ENCODE measurements around the gene PLTP.

PLTP gene

DNA sequence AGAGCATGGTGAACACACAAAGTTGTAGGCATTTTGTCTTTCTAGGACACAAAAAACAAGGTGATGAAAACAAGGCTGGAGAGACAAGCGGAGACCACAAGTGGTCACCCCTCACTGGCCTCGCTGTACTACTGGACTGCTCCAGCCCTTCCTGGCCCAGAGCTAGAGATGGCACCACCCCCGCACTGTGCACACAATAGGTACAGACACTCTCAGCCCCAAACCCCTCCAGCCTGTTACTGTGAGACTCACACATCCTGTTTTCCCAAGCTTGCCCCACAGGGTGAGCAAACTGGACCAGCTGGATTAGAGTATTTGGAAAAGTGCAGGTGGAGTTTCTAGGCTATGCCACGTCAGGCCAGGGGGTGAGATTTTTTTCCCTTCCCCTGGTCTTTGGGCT, 39.3 kb downstream of the PLTP start:
- Histone ChIP-seq H3K36me3 (ENCODE audit: low read depth) (no peaks in the 10 kb centered on the region), H3K27ac (ENCODE audit: poor library complexity, severe bottlenecking) (no peak overlapping the region)

DNA sequence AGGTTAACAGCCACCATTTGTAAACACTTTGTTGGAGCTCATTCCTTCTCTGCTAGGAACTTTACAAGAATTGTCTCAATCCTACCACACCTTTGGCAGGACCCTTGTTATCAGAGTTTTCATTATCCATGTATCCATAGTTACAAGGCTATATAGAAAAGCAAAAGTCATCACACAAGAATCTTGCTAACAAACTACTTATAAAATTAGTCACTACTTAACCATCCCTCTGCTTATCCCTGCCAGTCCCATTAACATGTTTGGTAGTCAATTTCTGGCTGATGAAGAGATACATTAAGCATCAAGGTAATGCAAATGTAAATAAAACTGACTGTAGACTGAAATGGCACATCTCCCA, 44.2 kb downstream of the PLTP start:
- H3K9me3 ChIP-seq (ENCODE audit: severe bottlenecking), result no peaks in the 10 kb centered on the region
- H3K4me3 ChIP-seq (ENCODE audit: severe bottlenecking), result no peak overlapping the region
- H3K36me3 ChIP-seq (ENCODE audit: low read depth), result no peaks in the 10 kb centered on the region
- peaks cover 11% of the 10 kb centered on the region for H3K4me1 ChIP-seq (ENCODE audit: insufficient read depth, poor library complexity, severe bottlenecking)
- peak overlapping the region; percentile 68 for H3K27ac ChIP-seq (ENCODE audit: poor library complexity, severe bottlenecking)
- TF ChIP-seq, protein P1, sequence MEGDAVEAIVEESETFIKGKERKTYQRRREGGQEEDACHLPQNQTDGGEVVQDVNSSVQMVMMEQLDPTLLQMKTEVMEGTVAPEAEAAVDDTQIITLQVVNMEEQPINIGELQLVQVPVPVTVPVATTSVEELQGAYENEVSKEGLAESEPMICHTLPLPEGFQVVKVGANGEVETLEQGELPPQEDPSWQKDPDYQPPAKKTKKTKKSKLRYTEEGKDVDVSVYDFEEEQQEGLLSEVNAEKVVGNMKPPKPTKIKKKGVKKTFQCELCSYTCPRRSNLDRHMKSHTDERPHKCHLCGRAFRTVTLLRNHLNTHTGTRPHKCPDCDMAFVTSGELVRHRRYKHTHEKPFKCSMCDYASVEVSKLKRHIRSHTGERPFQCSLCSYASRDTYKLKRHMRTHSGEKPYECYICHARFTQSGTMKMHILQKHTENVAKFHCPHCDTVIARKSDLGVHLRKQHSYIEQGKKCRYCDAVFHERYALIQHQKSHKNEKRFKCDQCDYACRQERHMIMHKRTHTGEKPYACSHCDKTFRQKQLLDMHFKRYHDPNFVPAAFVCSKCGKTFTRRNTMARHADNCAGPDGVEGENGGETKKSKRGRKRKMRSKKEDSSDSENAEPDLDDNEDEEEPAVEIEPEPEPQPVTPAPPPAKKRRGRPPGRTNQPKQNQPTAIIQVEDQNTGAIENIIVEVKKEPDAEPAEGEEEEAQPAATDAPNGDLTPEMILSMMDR (IDR thresholded peaks at IDR 0.05; ENCODE audit: poor library complexity, severe bottlenecking), result no peak
- no peaks in the 10 kb centered on the region for H3K27me3 ChIP-seq (ENCODE audit: insufficient read depth, poor library complexity, severe bottlenecking)
- no peak for DNase-seq (ENCODE audit: low spot score)
- ATAC-seq (ENCODE audit: low read depth), result peak; percentile 95

More for the DNA sequence above, 39.3 kb downstream of the PLTP start:
- H3K4me1 ChIP-seq (ENCODE audit: insufficient read depth, poor library complexity, severe bottlenecking), result peaks cover 6% of the 10 kb centered on the region
- H3K9me3 ChIP-seq (ENCODE audit: severe bottlenecking), result no peaks in the 10 kb centered on the region
- no peaks in the 10 kb centered on the region for H3K27me3 ChIP-seq (ENCODE audit: insufficient read depth, poor library complexity, severe bottlenecking)
- H3K4me3 ChIP-seq (ENCODE audit: severe bottlenecking), result no peak overlapping the region
- TF ChIP-seq, protein P1 (IDR thresholded peaks at IDR 0.05; ENCODE audit: poor library complexity, severe bottlenecking), result no peak
- ATAC-seq (ENCODE audit: low read depth) (no peak), DNase-seq (ENCODE audit: low spot score) (peak; percentile 80)

DNA sequence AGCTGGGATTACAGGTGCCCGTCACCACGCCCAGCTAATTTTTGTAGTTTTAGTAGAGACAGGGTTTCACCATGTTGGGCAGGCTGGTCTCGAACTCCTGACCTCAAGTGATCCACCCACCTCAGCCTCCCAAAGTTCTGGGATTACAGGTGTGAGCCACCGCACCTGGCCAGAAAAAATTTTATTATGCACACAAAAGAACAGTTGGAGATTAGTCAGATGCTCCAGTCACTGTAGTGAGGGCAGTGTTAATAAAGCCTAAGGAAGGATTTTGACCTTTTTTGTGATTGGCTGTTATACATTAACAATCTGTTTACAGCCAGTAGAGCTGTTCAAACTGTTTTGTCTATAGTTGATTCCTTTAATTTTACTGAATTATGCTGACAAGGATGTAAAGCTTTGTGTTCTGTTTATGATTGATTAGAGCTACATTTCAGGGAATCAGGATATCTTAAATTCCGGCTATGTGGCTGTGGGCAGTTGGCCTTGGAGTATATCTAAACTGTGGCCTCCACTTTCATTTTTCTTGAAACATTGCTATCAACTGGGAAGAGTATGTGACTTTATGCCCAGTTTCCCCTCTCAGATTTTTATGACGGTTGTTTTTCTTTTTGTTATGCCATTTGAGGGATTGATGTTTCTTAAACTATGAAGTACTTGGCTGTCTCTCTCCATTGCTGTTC, 44.7 kb downstream of the PLTP start:
- Histone ChIP-seq H3K4me3 (ENCODE audit: severe bottlenecking) (no peak overlapping the region), H3K27ac (ENCODE audit: poor library complexity, severe bottlenecking) (peak overlapping the region; percentile 68), H3K36me3 (ENCODE audit: low read depth) (no peaks in the 10 kb centered on the region), H3K27me3 (ENCODE audit: insufficient read depth, poor library complexity, severe bottlenecking) (no peaks in the 10 kb centered on the region), H3K4me1 (ENCODE audit: insufficient read depth, poor library complexity, severe bottlenecking) (peaks cover 11% of the 10 kb centered on the region), H3K9me3 (ENCODE audit: severe bottlenecking) (no peaks in the 10 kb centered on the region)
- peak; percentile 8; the same call in 1 of the 3 replicates for ATAC-seq (ENCODE audit: low read depth)
- TF ChIP-seq, protein P1 (IDR thresholded peaks at IDR 0.05; ENCODE audit: poor library complexity, severe bottlenecking), result no peak
- DNase-seq (ENCODE audit: low spot score), result no peak

DNA sequence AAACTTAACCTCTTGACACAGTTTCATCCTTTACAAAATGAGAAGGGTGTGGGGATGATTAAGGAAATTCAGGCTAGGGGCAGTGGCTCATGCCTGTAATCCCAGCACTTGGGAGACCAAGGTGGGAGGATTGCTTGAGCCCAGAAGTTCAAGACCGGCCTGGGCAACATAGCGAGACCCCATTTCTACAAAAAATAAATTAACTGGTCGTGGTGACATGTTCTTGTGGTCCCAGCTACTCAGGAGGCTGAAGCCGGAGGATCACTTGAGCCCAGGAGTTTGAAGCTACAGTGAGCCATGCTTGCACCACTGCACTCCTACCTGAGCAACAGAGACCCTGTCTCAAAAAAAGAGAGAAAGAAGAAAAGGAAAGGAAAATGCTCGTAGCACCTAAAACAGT, 45.5 kb downstream of the PLTP start:
- H3K36me3 ChIP-seq (ENCODE audit: low read depth), result no peaks in the 10 kb centered on the region
- TF ChIP-seq, protein P1 (IDR thresholded peaks at IDR 0.05; ENCODE audit: poor library complexity, severe bottlenecking), result no peak
- DNase-seq (ENCODE audit: low spot score), result no peak
- no peak for ATAC-seq (ENCODE audit: low read depth)
- H3K4me3 ChIP-seq (ENCODE audit: severe bottlenecking), result no peak overlapping the region
- H3K9me3 ChIP-seq (ENCODE audit: severe bottlenecking), result no peaks in the 10 kb centered on the region
- H3K4me1 ChIP-seq (ENCODE audit: insufficient read depth, poor library complexity, severe bottlenecking), result peaks cover 11% of the 10 kb centered on the region
- H3K27me3 ChIP-seq (ENCODE audit: insufficient read depth, poor library complexity, severe bottlenecking), result no peaks in the 10 kb centered on the region
- H3K27ac ChIP-seq (ENCODE audit: poor library complexity, severe bottlenecking), result peak overlapping the region; percentile 68
